Measurements from ENCODE around the gene NACC2. TPM values are rescaled to one million over a fixed set of nuclear protein-coding genes. Genes with fewer than 3 reads are reported as not detected.

Gene NACC2
- total and polyA plus RNA-seq, 2 donors (not counting 3 experiments of a cell fraction or from before 2014, with no cell fraction given): 15.8 to 27.1 TPM

GRCh38 chr9:136039488-136039887 is 55.6 kb downstream of the NACC2 start:
- dilution Hi-C loops (cut with MboI; ENCODE audit: extremely low pct_ligation_motif_present, low sequenced_read_pairs): no loop called here
- no peak overlapping the region for H3K4me3 ChIP-seq (replicated peaks in 1 of 3; ENCODE audit: insufficient read depth in 1 of 3, low read depth in 1 of 3, low read length in 3 of 3)

More at GRCh38 chr9:136039488-136039887, 55.6 kb downstream of the NACC2 start:
- Histone ChIP-seq H3K9me3 (replicated peaks; ENCODE audit: control insufficient read depth, insufficient read depth, low read length) (no peaks in the 10 kb centered on the region), H3K79me2 (ENCODE audit: control insufficient read depth, insufficient read depth, low read length) (peaks cover 58% of the 10 kb centered on the region), H3K27ac (ENCODE audit: insufficient read depth, low read depth, low read length) (no peak overlapping the region), H3K9ac (replicated peaks; ENCODE audit: extremely low read depth, insufficient read depth, low read length) (no peak overlapping the region), H3K4me2 (ENCODE audit: insufficient read depth, low read length) (no peak overlapping the region), H3K9me1 (replicated peaks; ENCODE audit: control insufficient read depth, extremely low read depth, insufficient read depth, low read length) (no peaks in the 10 kb centered on the region), H3K27me3 (ENCODE audit: control insufficient read depth in 2 of 2, insufficient read depth in 2 of 2, low read length in 2 of 2) (no peaks in the 10 kb centered on the region), H2AFZ (ENCODE audit: low read depth, low read length) (no peak overlapping the region), H3K4me1 (ENCODE audit: control insufficient read depth, extremely low read depth, insufficient read depth, low read length) (peaks cover 5% of the 10 kb centered on the region), H4K20me1 (replicated peaks; ENCODE audit: control insufficient read depth, extremely low read depth, insufficient read depth, low read length) (peaks cover 5% of the 10 kb centered on the region), H3K36me3 (ENCODE audit: control insufficient read depth in 2 of 2, extremely low read depth in 1 of 2, insufficient read depth in 2 of 2, low read length in 2 of 2) (peaks cover 2 to 3% of the 10 kb centered on the region in 2 experiments)
- POLR2A ChIA-PET: no interaction called here
- DNase-seq (ENCODE audit: low read depth, low spot score) (no peak), FAIRE-seq (no peak)
- intact Hi-C loops (cut with micrococcal nuclease): no loop called here
- CTCF ChIA-PET: no interaction called here
- TF ChIP-seq CTCF (IDR thresholded peaks at IDR 0.05; ENCODE audit: extremely low read depth in 1 of 2, insufficient read depth in 1 of 2, low read depth in 1 of 2, low read length in 2 of 2) (no peak), POLR2A (IDR thresholded peaks at IDR 0.05; ENCODE audit: low read depth, low read length) (no peak), EZH2 (IDR thresholded peaks at IDR 0.05; ENCODE audit: borderline replicate concordance, low read depth, low read length, severe bottlenecking) (no peak), POLR2AphosphoS5 (IDR thresholded peaks at IDR 0.05; ENCODE audit: insufficient read depth, low read depth, low read length) (no peak), MYC (IDR thresholded peaks at IDR 0.05; ENCODE audit: low read depth, low read length) (no peak), MAX (IDR thresholded peaks at IDR 0.05; ENCODE audit: insufficient read depth, insufficient read length) (no peak), JUN (IDR thresholded peaks at IDR 0.05; ENCODE audit: borderline replicate concordance, insufficient read depth, insufficient read length, low read depth) (no peak), GATA2 (IDR thresholded peaks at IDR 0.05; ENCODE audit: insufficient read depth, insufficient read length, low read depth, low read length) (no peak), FOS (IDR thresholded peaks at IDR 0.05; ENCODE audit: borderline replicate concordance, insufficient read depth, low read length) (no peak)
- BruUV-seq (replicated peaks): no TSS peak
